Activated naive CD4-positive, alpha-beta T cell (primary cell): Measurements from ENCODE around the gene ACOXL.
A peak's percentile ranks its signal among the peaks of the same experiment; 100 is the strongest.

Experiments
- DNase-seq, 4 experiments: peaks; one replicate each; lab custom pipeline; 2025; lab: John Stamatoyannopoulos, UW

The ACOXL gene

GRCh38 chr2:111116843-111117597, 384.6 kb downstream of the ACOXL start:
- DNase-seq = peak in 3 of 4 experiments; percentile 21 to 56 (median 33)

- peak in 1 of 4 experiments; percentile 3 for DNase-seq
These were observed 385.5 kb downstream of the ACOXL start for GRCh38 chr2:111117598-111118480.

- no peak for DNase-seq
These were observed 386.2 kb downstream of the ACOXL start for GRCh38 chr2:111118481-111118980.

GRCh38 chr2:111118981-111119821, 386.8 kb downstream of the ACOXL start:
- DNase-seq = peak in 1 of 4 experiments; percentile 26

- DNase-seq = no peak
These were observed 387.5 kb downstream of the ACOXL start for GRCh38 chr2:111119822-111120252.

- DNase-seq = peak; percentile 44 to 83 (median 68)
These were observed 388.1 kb downstream of the ACOXL start, which contains the start of gene BCL2L11 for GRCh38 chr2:111120253-111121027. Gene BCL2L11, plus strand, starts transcription at chr2:111120914. Its CDS starts 2,832 bp downstream, at chr2:111123746.

- DNase-seq = peak in 2 of 4 experiments; percentile 26 to 55
These were observed 388.9 kb downstream of the ACOXL start for GRCh38 chr2:111121028-111121827.

- peak; percentile 45 to 74 (median 50) for DNase-seq
These were observed 389.7 kb downstream of the ACOXL start for GRCh38 chr2:111121828-111122630.

- DNase-seq = no peak
These were observed 390.5 kb downstream of the ACOXL start for GRCh38 chr2:111122631-111123421.

- DNase-seq = no peak
These were observed 391.4 kb downstream of the ACOXL start for GRCh38 chr2:111123751-111124150.

- DNase-seq = no peak
These were observed 394.2 kb downstream of the ACOXL start for GRCh38 chr2:111126581-111126980.

GRCh38 chr2:111127351-111127750, 395.0 kb downstream of the ACOXL start:
- no peak for DNase-seq

- no peak for DNase-seq
These were observed 395.7 kb downstream of the ACOXL start for GRCh38 chr2:111128096-111128495.

- no peak for DNase-seq
These were observed 401.2 kb downstream of the ACOXL start for GRCh38 chr2:111133603-111134002.

GRCh38 chr2:111134055-111134454, 401.7 kb downstream of the ACOXL start:
- no peak for DNase-seq

- DNase-seq = no peak
These were observed 403.0 kb downstream of the ACOXL start for GRCh38 chr2:111135237-111135909.

GRCh38 chr2:111135910-111136297, 403.5 kb downstream of the ACOXL start:
- DNase-seq = no peak

GRCh38 chr2:111138839-111139238, 406.5 kb downstream of the ACOXL start:
- DNase-seq = no peak
